HG03558 (cell line): ENCODE measurements around the gene HCN3.
A peak's percentile ranks its signal among the peaks of the same experiment; 100 is the strongest.

Experiments used
- ATAC-seq: cut with Tn5 transposase; IDR thresholded peaks from one replicate; pipeline ENCODE4 v1.9.1; 2021; ENCODE audit warnings: moderate number of reproducible peaks; ENCODE audit not compliant: unreplicated experiment; ENCODE audit errors: extremely low read depth

The HCN3 gene

GRCh38 chr1:155253797-155254196 lies 23.5 kb upstream of the HCN3 start:
- ATAC-seq = no peak

GRCh38 chr1:155254228-155254713 lies 23.0 kb upstream of the HCN3 start:
- no peak for ATAC-seq

GRCh38 chr1:155254714-155255242 lies 22.5 kb upstream of the HCN3 start:
- no peak for ATAC-seq

- ATAC-seq = no peak
Observed at GRCh38 chr1:155255243-155256007, 21.8 kb upstream of the HCN3 start, which contains the start of gene ENTREP3. Gene ENTREP3, minus strand, starts transcription at chr1:155255483. Its CDS starts 606 bp downstream, at chr1:155254877.

GRCh38 chr1:155256058-155256852 lies 21.0 kb upstream of the HCN3 start:
- no peak for ATAC-seq

- ATAC-seq = no peak
Observed at GRCh38 chr1:155260276-155260675, 17.0 kb upstream of the HCN3 start.

- ATAC-seq = no peak
Observed at GRCh38 chr1:155261493-155261851, 15.8 kb upstream of the HCN3 start.

GRCh38 chr1:155261852-155262673 lies 15.2 kb upstream of the HCN3 start, which contains the start of gene SCAMP3:
Gene SCAMP3, minus strand, starts transcription at chr1:155262360. Its CDS starts 209 bp downstream, at chr1:155262151.
- ATAC-seq = peak; percentile 56

GRCh38 chr1:155263067-155263466 lies 14.2 kb upstream of the HCN3 start:
- ATAC-seq = no peak

GRCh38 chr1:155266553-155266952 lies 10.7 kb upstream of the HCN3 start:
- no peak for ATAC-seq

GRCh38 chr1:155267373-155267772 lies 9.9 kb upstream of the HCN3 start:
- ATAC-seq = no peak

GRCh38 chr1:155268630-155269029 lies 8.6 kb upstream of the HCN3 start:
- no peak for ATAC-seq

- no peak for ATAC-seq
Observed at GRCh38 chr1:155269381-155269780, 7.9 kb upstream of the HCN3 start.

GRCh38 chr1:155272466-155273342 lies 4.6 kb upstream of the HCN3 start:
- ATAC-seq = peak; percentile 7

GRCh38 chr1:155273343-155274245 lies 3.7 kb upstream of the HCN3 start, which contains the start of gene CLK2:
Gene CLK2, minus strand, starts transcription at chr1:155273504. Its CDS starts 2,527 bp downstream, at chr1:155270977.
- peak; percentile 55 for ATAC-seq

- ATAC-seq = no peak
Observed at GRCh38 chr1:155277902-155278688, 832 bp downstream of the HCN3 start.

- ATAC-seq = no peak
Observed at GRCh38 chr1:155278689-155279160, 1.5 kb downstream of the HCN3 start.
